Psoas muscle (tissue), 8 donors: ENCODE results near the gene RET. TPM values are rescaled to one million over a fixed set of nuclear protein-coding genes. Genes with fewer than 3 reads are reported as not detected.

Experiments
- ATAC-seq, 4 donors: fragments of 200-7000 bp; cut with Tn5 transposase; one replicate each; pipeline ENCODE4 v1.9.1; 2020; ENCODE audit warnings: moderate library complexity in 3 of 4, mild to moderate bottlenecking in 2 of 4
- DNase-seq, 2 donors: peaks; one replicate each; pipeline ENCODE4 v3.0.0-alpha.2; 2020
- H3K27ac ChIP-seq: fragments of 200-600 bp; one replicate; pipeline ENCODE4 v1.8.0; 2022
- H3K27me3 ChIP-seq, 3 donors: fragments of 200-600 bp in 1 of 3; one replicate each; pipeline versions ENCODE4 v1.6.1 to v1.8.0; 2013 to 2022; ENCODE audit warnings: low read length in 2 of 3, mild to moderate bottlenecking in 2 of 3, moderate library complexity in 1 of 3; ENCODE audit not compliant: insufficient read depth in 3 of 3
- H3K36me3 ChIP-seq, 2 donors: fragments of 200-600 bp in 1 of 2; one replicate each; pipeline versions ENCODE4 v1.6.1 to v1.8.0; 2013 to 2022; ENCODE audit warnings: low read depth in 1 of 2, mild to moderate bottlenecking in 1 of 2, moderate library complexity in 1 of 2; ENCODE audit not compliant: insufficient read depth in 1 of 2
- H3K4me1 ChIP-seq: fragments of 200-600 bp; one replicate; pipeline ENCODE4 v1.8.0; 2022
- H3K4me3 ChIP-seq: fragments of 200-600 bp; one replicate; pipeline ENCODE4 v1.8.0; 2022; ENCODE audit warnings: mild to moderate bottlenecking
- H3K9me3 ChIP-seq: fragments of 200-600 bp; one replicate; pipeline ENCODE4 v1.8.0; 2022
- CTCF ChIP-seq: fragments of 200-600 bp; IDR thresholded peaks from one replicate; pipeline ENCODE4 v1.8.0; 2022; ENCODE audit warnings: antibody characterized with exemption
- WGBS, 3 donors: extraction: QIAGEN DNeasy Blood & Tissue Kit; methylation state at CpG; one replicate each; pipeline versions ENCODE4 v1.1.6 to v1.1.7; 2013; 5-methylcytosine and 5-hydroxymethylcytosine counted together
- intact Hi-C, 2 donors: fragments of 100-400 bp; cut with DNase I; formaldehyde crosslinking; loops; one replicate each; pipeline versions ENCODE4 v1.11.0 to v1.14.2; 2022
- polyA plus RNA-seq, 3 donors: library from polyadenylated mRNA; stranded (reverse); fragments of 200-250 nt; gene quantifications; one replicate each; pipeline ENCODE4 v1.2.3, GENCODE V29; 2013
- total RNA-seq, 4 donors: library from RNA; stranded (reverse); fragmentation: NEBNext Ultra II Directional in 2 of 4; extraction: Animal tissue kit (Norgen Biotek cat#: 25700) in 2 of 4; gene quantifications; one replicate each; pipeline versions ENCODE4 v1.2.1 to v1.2.4, GENCODE V29; 2021 to 2023
- donor health status: healthy with polysubstance abuse.
- donor health status: DM: no; HTN: no; CAD: no; lungs with moderate emphysema.
- donor health status: Bipolar disorder and iron deficiency.
- donor health status: healthy.
- donor health status: DM: yes; HTN: yes; CAD: no.
- donor health status: DM: no; HTN: no; CAD: no.
- donor health status: DM: no; HTN: no; CAD: no.
- donor health status: DM: yes; HTN: yes; CAD: no.

Gene RET
- total and polyA plus RNA-seq, 7 donors, result 0.35 to 2.6 (median 0.60) TPM

GRCh38 chr10:43073721-43074120 is 3.1 kb upstream of the RET start:
- peaks cover 0 to 36% (median 11%) of the 10 kb centered on the region in 3 donors for H3K27me3 ChIP-seq
- 91 to 96% (median 94%) methylated on average over 8 of the region's 8 CpGs for WGBS, 3 donors

GRCh38 chr10:43074409-43074808 is 2.5 kb upstream of the RET start:
- ATAC-seq, result no peak
- intact Hi-C loops, result no loop called here
- Histone ChIP-seq H3K27ac (no peak overlapping the region), H3K4me1 (peaks cover 4% of the 10 kb centered on the region), H3K36me3 (no peaks in the 10 kb centered on the region), H3K9me3 (no peaks in the 10 kb centered on the region), H3K4me3 (no peak overlapping the region), H3K27me3 (peaks cover 0 to 43% (median 11%) of the 10 kb centered on the region in 3 donors)
- 87 to 94% (median 89%) methylated on average over 5 of the region's 5 CpGs for WGBS, 3 donors
- TF ChIP-seq CTCF, result no peak
- peak; percentile 3 to 7 for DNase-seq

More at GRCh38 chr10:43073721-43074120, 3.1 kb upstream of the RET start:
- Histone ChIP-seq H3K4me1 (peaks cover 4% of the 10 kb centered on the region), H3K27ac (no peak overlapping the region), H3K9me3 (no peaks in the 10 kb centered on the region), H3K36me3 (no peaks in the 10 kb centered on the region), H3K4me3 (no peak overlapping the region)
- DNase-seq, result peak; percentile 1 to 17
- ATAC-seq, result no peak
- no peak for TF ChIP-seq CTCF
- intact Hi-C loops, result no loop called here

- TF ChIP-seq CTCF, result no peak
- intact Hi-C loops, result no loop called here
- DNase-seq (peak; percentile 4 to 16), ATAC-seq (no peak)
- 92 to 94% (median 93%) methylated on average over 12 of the region's 12 CpGs for WGBS, 3 donors
- no peak overlapping the region for H3K4me3 ChIP-seq
- no peaks in the 10 kb centered on the region for H3K36me3 ChIP-seq
- H3K27ac ChIP-seq, result no peak overlapping the region
- peaks cover 0 to 49% (median 11%) of the 10 kb centered on the region in 3 donors for H3K27me3 ChIP-seq
- no peaks in the 10 kb centered on the region for H3K9me3 ChIP-seq
- peaks cover 4% of the 10 kb centered on the region for H3K4me1 ChIP-seq
Observed at GRCh38 chr10:43074827-43075611, 1.9 kb upstream of the RET start.

- no peak for TF ChIP-seq CTCF
- peak in 1 of 2 donors; percentile 38 for DNase-seq
- intact Hi-C loops, result no loop called here
- no peaks in the 10 kb centered on the region for H3K36me3 ChIP-seq
- no peak overlapping the region for H3K4me3 ChIP-seq
- WGBS, 3 donors, result 64 to 75% (median 67%) methylated on average over 5 of the region's 5 CpGs
- H3K4me1 ChIP-seq, result peaks cover 4% of the 10 kb centered on the region
- ATAC-seq, result peak in 1 of 4 donors; percentile 25
- H3K9me3 ChIP-seq, result no peaks in the 10 kb centered on the region
- H3K27me3 ChIP-seq, result peaks cover 0 to 55% (median 11%) of the 10 kb centered on the region in 3 donors
- H3K27ac ChIP-seq, result no peak overlapping the region
Observed at GRCh38 chr10:43075612-43076003, 1.3 kb upstream of the RET start.
